ENCODE data around the gene PLCH1. TPM values are rescaled to one million over a fixed set of nuclear protein-coding genes. Genes with fewer than 3 reads are reported as not detected.

Gene PLCH1
- total and polyA plus RNA-seq, 3 donors from 2014 or later, result 23.2 to 32.1 (median 29.3) TPM

DNA sequence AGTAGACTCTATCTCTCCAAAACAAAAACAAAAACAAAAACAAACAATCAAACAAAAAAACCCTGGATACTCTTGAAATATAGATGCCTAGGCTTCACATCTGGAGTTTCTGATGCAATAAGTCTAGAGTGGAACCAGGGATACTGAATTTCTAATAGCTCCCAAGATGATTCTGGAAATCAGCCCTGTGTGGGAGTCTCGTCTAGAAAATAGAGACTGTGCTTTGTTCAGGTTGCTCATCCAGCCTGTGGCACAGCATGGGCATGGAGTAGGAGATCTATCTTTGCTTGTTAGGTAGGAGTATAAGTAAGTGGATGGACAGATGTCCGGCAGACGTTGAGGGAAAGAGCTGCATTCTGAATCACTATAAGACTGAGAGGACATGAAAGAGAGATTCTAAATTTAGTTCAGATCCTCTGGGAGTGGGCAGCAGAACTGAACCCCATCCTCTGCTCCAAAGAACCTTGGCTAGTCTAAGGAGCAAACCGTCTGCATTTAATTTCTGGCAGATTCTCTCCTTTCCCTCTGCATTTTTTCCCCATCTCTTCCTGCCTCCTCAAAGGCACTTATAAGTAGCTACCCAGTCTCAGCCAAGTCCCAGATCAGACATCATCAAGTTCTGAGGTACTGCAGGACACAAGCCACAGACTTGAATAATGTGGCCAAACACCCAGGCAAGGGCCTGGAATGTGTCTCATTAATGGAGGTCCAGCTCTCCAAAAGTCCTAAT is 358.8 kb downstream of the PLCH1 start:
- WGBS, 2 donors, result 44 to 57% methylated on average over 4 of the region's 4 CpGs
- no peak overlapping the region for H3K27ac ChIP-seq
- H3K4me1 ChIP-seq, result no peaks in the 10 kb centered on the region
- no peaks in the 10 kb centered on the region for H3K9me3 ChIP-seq
- H3K36me3 ChIP-seq (ENCODE audit: low read depth, missing control alignments), result no peaks in the 10 kb centered on the region
- no peak for DNase-seq
- H3K4me3 ChIP-seq, result no peak overlapping the region
- intact Hi-C loops (cut with DNase I; ENCODE audit: low total_unique reads), result no loop called here
- no peak for TF ChIP-seq POLR2A (IDR thresholded peaks at IDR 0.05)
- TF ChIP-seq, protein P1, sequence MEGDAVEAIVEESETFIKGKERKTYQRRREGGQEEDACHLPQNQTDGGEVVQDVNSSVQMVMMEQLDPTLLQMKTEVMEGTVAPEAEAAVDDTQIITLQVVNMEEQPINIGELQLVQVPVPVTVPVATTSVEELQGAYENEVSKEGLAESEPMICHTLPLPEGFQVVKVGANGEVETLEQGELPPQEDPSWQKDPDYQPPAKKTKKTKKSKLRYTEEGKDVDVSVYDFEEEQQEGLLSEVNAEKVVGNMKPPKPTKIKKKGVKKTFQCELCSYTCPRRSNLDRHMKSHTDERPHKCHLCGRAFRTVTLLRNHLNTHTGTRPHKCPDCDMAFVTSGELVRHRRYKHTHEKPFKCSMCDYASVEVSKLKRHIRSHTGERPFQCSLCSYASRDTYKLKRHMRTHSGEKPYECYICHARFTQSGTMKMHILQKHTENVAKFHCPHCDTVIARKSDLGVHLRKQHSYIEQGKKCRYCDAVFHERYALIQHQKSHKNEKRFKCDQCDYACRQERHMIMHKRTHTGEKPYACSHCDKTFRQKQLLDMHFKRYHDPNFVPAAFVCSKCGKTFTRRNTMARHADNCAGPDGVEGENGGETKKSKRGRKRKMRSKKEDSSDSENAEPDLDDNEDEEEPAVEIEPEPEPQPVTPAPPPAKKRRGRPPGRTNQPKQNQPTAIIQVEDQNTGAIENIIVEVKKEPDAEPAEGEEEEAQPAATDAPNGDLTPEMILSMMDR (IDR thresholded peaks at IDR 0.05), result no peak
- H3K27me3 ChIP-seq, result no peaks in the 10 kb centered on the region

DNA sequence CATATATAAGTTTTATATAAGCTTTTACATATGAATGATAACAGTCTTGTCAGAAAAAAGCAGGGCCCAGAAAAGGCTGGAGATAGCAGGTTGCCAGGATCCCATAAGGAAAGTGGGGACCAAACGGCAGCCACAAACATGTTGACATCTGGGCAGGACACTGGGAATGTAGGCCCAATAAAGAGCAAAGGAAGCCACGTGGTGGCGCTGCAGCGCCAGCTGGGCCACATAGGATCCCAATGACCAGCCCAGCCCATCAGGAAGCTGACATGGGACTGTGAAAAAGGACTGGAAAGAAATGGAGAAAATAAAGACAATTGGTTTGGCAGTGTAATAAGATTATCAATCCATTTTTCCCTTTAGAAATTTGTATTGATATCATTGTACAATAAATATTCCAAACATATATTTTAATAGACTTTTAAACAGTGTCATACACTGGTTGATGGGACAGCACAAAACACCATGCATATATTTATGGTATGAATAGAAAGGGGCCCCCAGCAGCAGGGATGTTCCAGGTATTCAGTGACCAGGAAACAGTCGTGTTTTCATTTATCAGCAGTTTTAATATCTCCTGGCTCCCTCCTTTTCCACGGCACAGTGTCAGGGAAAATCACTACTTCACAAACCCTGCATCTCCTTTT is 362.4 kb downstream of the PLCH1 start:
- TF ChIP-seq, protein P1 (IDR thresholded peaks at IDR 0.05), result peak in 2 of 3 experiments; percentile 42 to 62
- no peak for TF ChIP-seq POLR2A (IDR thresholded peaks at IDR 0.05)
- H3K36me3 ChIP-seq (ENCODE audit: low read depth, missing control alignments), result no peaks in the 10 kb centered on the region
- H3K27me3 ChIP-seq, result no peaks in the 10 kb centered on the region
- H3K9me3 ChIP-seq, result no peaks in the 10 kb centered on the region
- H3K4me1 ChIP-seq, result no peaks in the 10 kb centered on the region
- intact Hi-C loops (cut with DNase I; ENCODE audit: low total_unique reads), result no loop called here
- no peak overlapping the region for H3K4me3 ChIP-seq
- peak; percentile 91 for DNase-seq
- H3K27ac ChIP-seq, result no peak overlapping the region
- WGBS, 2 donors, result 50 to 57% methylated on average over 6 of the region's 6 CpGs

DNA sequence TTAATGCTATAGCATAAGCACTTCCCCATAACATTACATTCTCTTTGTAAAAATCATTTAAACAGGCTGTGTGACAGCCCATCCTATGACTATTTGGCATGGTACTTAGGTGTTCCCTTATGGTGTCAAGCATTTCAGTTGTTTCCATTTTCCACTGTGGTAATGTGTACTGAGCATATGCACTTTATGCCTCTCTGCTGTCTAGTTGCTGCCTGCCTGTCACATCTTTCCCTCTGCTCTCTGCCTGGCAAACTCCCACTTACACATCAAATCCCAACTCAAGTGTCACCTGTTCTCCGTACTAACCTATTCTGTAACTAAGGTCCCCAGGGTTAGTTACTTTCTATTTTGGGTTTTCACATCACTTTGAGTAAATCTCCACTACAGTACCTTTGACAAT is 367.0 kb downstream of the PLCH1 start:
- H3K4me3 ChIP-seq, result no peak overlapping the region
- DNase-seq, result no peak
- no peaks in the 10 kb centered on the region for H3K9me3 ChIP-seq
- no peak overlapping the region for H3K27ac ChIP-seq
- no peaks in the 10 kb centered on the region for H3K4me1 ChIP-seq
- 86 to 100% methylated on average over 1 of the region's 1 CpG for WGBS, 2 donors
- H3K36me3 ChIP-seq (ENCODE audit: low read depth, missing control alignments), result no peaks in the 10 kb centered on the region
- no peak for TF ChIP-seq POLR2A (IDR thresholded peaks at IDR 0.05)
- TF ChIP-seq, protein P1 (IDR thresholded peaks at IDR 0.05), result no peak
- intact Hi-C loops (cut with DNase I; ENCODE audit: low total_unique reads), result no loop called here
- no peaks in the 10 kb centered on the region for H3K27me3 ChIP-seq

DNA sequence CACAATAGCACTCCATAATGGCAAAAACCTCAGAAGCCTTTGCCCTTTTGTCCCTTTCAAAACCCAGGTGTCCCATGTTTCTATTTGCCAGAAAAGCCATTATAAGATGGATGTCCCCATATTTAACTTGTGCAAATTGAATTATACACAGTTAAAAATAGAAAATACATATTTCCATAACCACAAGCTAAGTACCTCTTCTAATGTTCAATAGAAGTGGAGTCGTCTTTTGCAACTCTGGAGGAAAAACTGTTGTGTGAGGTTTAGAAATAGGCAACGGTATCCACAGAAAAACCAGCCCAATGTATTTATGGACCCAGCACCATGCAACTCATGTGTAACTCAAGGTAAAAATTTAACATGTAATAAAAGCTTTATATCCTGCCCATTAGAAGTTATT is 367.8 kb downstream of the PLCH1 start:
- Histone ChIP-seq H3K36me3 (ENCODE audit: low read depth, missing control alignments) (no peaks in the 10 kb centered on the region), H3K4me3 (no peak overlapping the region), H3K27ac (no peak overlapping the region), H3K9me3 (no peaks in the 10 kb centered on the region), H3K27me3 (no peaks in the 10 kb centered on the region), H3K4me1 (peaks cover 2% of the 10 kb centered on the region)
- no peak for DNase-seq
- TF ChIP-seq, protein P1 (IDR thresholded peaks at IDR 0.05), result no peak
- no peak for TF ChIP-seq POLR2A (IDR thresholded peaks at IDR 0.05)
- 87 to 88% methylated on average over 2 of the region's 2 CpGs for WGBS, 2 donors
- intact Hi-C loops (cut with DNase I; ENCODE audit: low total_unique reads), result no loop called here
